H1 (cell line): ENCODE results near the gene UGT3A1.

Experiments used
- CHD1 ChIP-seq: IDR thresholded peaks from 2 replicates; pipeline ENCODE4 v1.6.1; 2012; ENCODE audit warnings: low read depth, low read length, improper control_type of control experiment
- EP300 ChIP-seq, 2 experiments: IDR thresholded peaks; 1 replicate in 1 of 2; 2 replicates in 1 of 2; pipeline ENCODE4 v1.6.1; 2011 to 2012; ENCODE audit warnings: low read depth in 2 of 2, low read length in 2 of 2, mild to moderate bottlenecking in 2 of 2, borderline replicate concordance in 1 of 2, inconsistent platforms in 1 of 2, moderate library complexity in 1 of 2
- POLR2A ChIP-seq, 2 experiments: IDR thresholded peaks; 1 replicate in 1 of 2; 2 replicates in 1 of 2; pipeline ENCODE4 v1.6.1; 2011; ENCODE audit warnings: low read depth in 2 of 2, low read length in 2 of 2, mild to moderate bottlenecking in 2 of 2; ENCODE audit errors: control extremely low read depth in 1 of 2
- TAF1 ChIP-seq: IDR thresholded peaks from 2 replicates; pipeline ENCODE4 v1.6.1; 2011; ENCODE audit warnings: mild to moderate bottlenecking, low read depth, low read length
- TF ChIP-seq, protein P1 (sequence below), 3 experiments: IDR thresholded peaks; 1 replicate in 2 of 3; 2 replicates in 1 of 3; pipeline versions ENCODE4 v1.5.1 to v1.6.1; 2011; ENCODE audit warnings: low read length in 3 of 3, mild to moderate bottlenecking in 3 of 3, inconsistent platforms in 2 of 3, low read depth in 1 of 3, moderate library complexity in 1 of 3; ENCODE audit not compliant: insufficient read depth in 1 of 3; ENCODE audit errors: control extremely low read depth in 1 of 3
- TF ChIP-seq, protein P2 (sequence below): IDR thresholded peaks from 2 replicates; pipeline ENCODE4 v1.6.1; 2011; ENCODE audit warnings: low read depth, mild to moderate bottlenecking, low read length; ENCODE audit not compliant: insufficient read depth

DNA sequence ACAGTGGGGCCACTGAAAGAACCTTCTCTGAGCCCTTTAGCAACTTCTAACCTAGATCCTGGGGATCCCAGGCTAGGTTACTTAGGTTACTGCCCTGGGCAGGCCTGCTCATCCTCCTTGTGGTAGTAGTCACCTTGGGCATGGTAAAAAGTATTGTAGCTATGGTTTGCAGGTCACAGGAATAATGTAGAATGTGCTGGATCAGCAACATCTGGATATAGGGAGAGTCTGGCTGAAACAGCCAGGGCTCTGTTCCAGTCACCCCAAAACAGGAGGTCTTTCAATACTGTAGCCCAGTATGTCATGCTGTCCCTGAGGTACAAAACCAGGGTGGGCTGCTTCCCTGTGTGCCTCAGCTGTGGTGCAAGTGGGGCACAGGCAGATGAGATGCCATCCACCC, 41.9 kb upstream of the UGT3A1 start:
- TF ChIP-seq POLR2A (IDR thresholded peaks at IDR 0.05; ENCODE audit: control extremely low read depth in 1 of 2, low read depth in 2 of 2, low read length in 2 of 2), result no peak
- TF ChIP-seq CHD1, result no peak
- TF ChIP-seq EP300 (IDR thresholded peaks at IDR 0.05; ENCODE audit: borderline replicate concordance in 1 of 2, low read depth in 2 of 2, low read length in 2 of 2), result no peak
- TF ChIP-seq, protein P1, sequence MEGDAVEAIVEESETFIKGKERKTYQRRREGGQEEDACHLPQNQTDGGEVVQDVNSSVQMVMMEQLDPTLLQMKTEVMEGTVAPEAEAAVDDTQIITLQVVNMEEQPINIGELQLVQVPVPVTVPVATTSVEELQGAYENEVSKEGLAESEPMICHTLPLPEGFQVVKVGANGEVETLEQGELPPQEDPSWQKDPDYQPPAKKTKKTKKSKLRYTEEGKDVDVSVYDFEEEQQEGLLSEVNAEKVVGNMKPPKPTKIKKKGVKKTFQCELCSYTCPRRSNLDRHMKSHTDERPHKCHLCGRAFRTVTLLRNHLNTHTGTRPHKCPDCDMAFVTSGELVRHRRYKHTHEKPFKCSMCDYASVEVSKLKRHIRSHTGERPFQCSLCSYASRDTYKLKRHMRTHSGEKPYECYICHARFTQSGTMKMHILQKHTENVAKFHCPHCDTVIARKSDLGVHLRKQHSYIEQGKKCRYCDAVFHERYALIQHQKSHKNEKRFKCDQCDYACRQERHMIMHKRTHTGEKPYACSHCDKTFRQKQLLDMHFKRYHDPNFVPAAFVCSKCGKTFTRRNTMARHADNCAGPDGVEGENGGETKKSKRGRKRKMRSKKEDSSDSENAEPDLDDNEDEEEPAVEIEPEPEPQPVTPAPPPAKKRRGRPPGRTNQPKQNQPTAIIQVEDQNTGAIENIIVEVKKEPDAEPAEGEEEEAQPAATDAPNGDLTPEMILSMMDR (IDR thresholded peaks at IDR 0.05; ENCODE audit: control extremely low read depth in 1 of 3, insufficient read depth in 1 of 3, low read depth in 1 of 3, low read length in 3 of 3), result no peak
- TF ChIP-seq TAF1, result no peak
- TF ChIP-seq, protein P2, sequence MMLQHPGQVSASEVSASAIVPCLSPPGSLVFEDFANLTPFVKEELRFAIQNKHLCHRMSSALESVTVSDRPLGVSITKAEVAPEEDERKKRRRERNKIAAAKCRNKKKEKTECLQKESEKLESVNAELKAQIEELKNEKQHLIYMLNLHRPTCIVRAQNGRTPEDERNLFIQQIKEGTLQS, result no peak
